Activated CD4-positive, CD25-positive, alpha-beta regulatory T cell treated with anti-CD3 and anti-CD28 coated beads, Interleukin-2, amount 50 U/mL, for 24 hours (primary cell): ENCODE data around the gene RSPO4.
A peak's percentile ranks its signal among the peaks of the same experiment; 100 is the strongest.

Experiments
- ATAC-seq, 2 donors: fragments of 150-1000 bp; cut with Tn5 transposase; one replicate each; pipeline ENCODE4 v1.10.0; 2021; ENCODE audit warnings: mild to moderate bottlenecking in 1 of 2, moderate library complexity in 1 of 2

Gene RSPO4

GRCh38 chr20:967796-968742, 34.0 kb downstream of the RSPO4 start:
- no peak for ATAC-seq

- ATAC-seq = no peak
Observed at GRCh38 chr20:965956-966355, 36.2 kb downstream of the RSPO4 start.

- ATAC-seq = no peak
Observed at GRCh38 chr20:963795-964194, 38.3 kb downstream of the RSPO4 start.

- ATAC-seq = no peak
Observed at GRCh38 chr20:962683-963082, 39.4 kb downstream of the RSPO4 start.

- no peak for ATAC-seq
Observed at GRCh38 chr20:962223-962622, 39.9 kb downstream of the RSPO4 start.

- no peak for ATAC-seq
Observed at GRCh38 chr20:961768-962167, 40.3 kb downstream of the RSPO4 start.

- no peak for ATAC-seq
Observed at GRCh38 chr20:959996-960615, 42.0 kb downstream of the RSPO4 start.

- ATAC-seq = no peak
Observed at GRCh38 chr20:958936-959815, 42.9 kb downstream of the RSPO4 start.

- ATAC-seq = no peak
Observed at GRCh38 chr20:957544-957943, 44.6 kb downstream of the RSPO4 start.

- ATAC-seq = peak; percentile 77 to 79
Observed at GRCh38 chr20:956330-956951, 45.7 kb downstream of the RSPO4 start.

GRCh38 chr20:955656-956055, 46.5 kb downstream of the RSPO4 start:
- no peak for ATAC-seq

- no peak for ATAC-seq
Observed at GRCh38 chr20:955111-955510, 47.0 kb downstream of the RSPO4 start.

GRCh38 chr20:953742-954141, 48.4 kb downstream of the RSPO4 start:
- ATAC-seq = no peak

- ATAC-seq = no peak
Observed at GRCh38 chr20:952196-952795, 49.8 kb downstream of the RSPO4 start.

GRCh38 chr20:951384-952169, 50.5 kb downstream of the RSPO4 start:
- no peak for ATAC-seq

- ATAC-seq = no peak
Observed at GRCh38 chr20:949717-950116, 52.4 kb downstream of the RSPO4 start.

- no peak for ATAC-seq
Observed at GRCh38 chr20:946826-947225, 55.3 kb downstream of the RSPO4 start.

- no peak for ATAC-seq
Observed at GRCh38 chr20:945841-946240, 56.3 kb downstream of the RSPO4 start.

- no peak for ATAC-seq
Observed at GRCh38 chr20:944774-945410, 57.2 kb downstream of the RSPO4 start.

GRCh38 chr20:944148-944547, 58.0 kb downstream of the RSPO4 start:
- ATAC-seq = no peak

- no peak for ATAC-seq
Observed at GRCh38 chr20:942611-943010, 59.5 kb downstream of the RSPO4 start.
